ENCODE data around the gene OR52K1.
"Not testable (repeated sequence)": the region's sequence is repeated elsewhere in the genome, so short reads cannot be mapped to it uniquely, and the experiment has no call there.

Gene OR52K1

GRCh38 chr11:4491878-4492606, 9.6 kb downstream of the OR52K1 start:
- DNase-seq: no peak

- DNase-seq: no peak
These were observed 11.0 kb downstream of the OR52K1 start for GRCh38 chr11:4493480-4493818.

- no peak for DNase-seq
These were observed 13.0 kb downstream of the OR52K1 start for GRCh38 chr11:4495487-4495886.

- DNase-seq: no peak
These were observed 13.5 kb downstream of the OR52K1 start for GRCh38 chr11:4495986-4496385.

GRCh38 chr11:4496557-4497248, 14.3 kb downstream of the OR52K1 start:
- no peak for DNase-seq

- DNase-seq: no peak
These were observed 26.4 kb downstream of the OR52K1 start for GRCh38 chr11:4508886-4509285.

GRCh38 chr11:4511282-4512245, 29.1 kb downstream of the OR52K1 start:
- DNase-seq: no peak

- DNase-seq: no peak
These were observed 31.8 kb downstream of the OR52K1 start for GRCh38 chr11:4514196-4514595.

GRCh38 chr11:4522339-4522738, 39.9 kb downstream of the OR52K1 start:
- no peak for DNase-seq

GRCh38 chr11:4522752-4523151, 40.3 kb downstream of the OR52K1 start:
- DNase-seq: no peak

- DNase-seq: no peak
These were observed 41.2 kb downstream of the OR52K1 start for GRCh38 chr11:4523666-4524065.

- DNase-seq: no peak
These were observed 45.5 kb downstream of the OR52K1 start for GRCh38 chr11:4527926-4528325.

- DNase-seq: not testable (repeated sequence)
These were observed 49.2 kb downstream of the OR52K1 start for GRCh38 chr11:4531686-4532085.

- no peak for DNase-seq
These were observed 57.3 kb downstream of the OR52K1 start for GRCh38 chr11:4539603-4540219.

GRCh38 chr11:4541071-4541470, 58.6 kb downstream of the OR52K1 start:
- DNase-seq: no peak
